22Rv1 (cell line): Measurements from ENCODE around the gene SASH1.

Experiments used
- ZFX ChIP-seq: fragments of 450-650 bp; IDR thresholded peaks from 2 replicates; pipeline ENCODE4 v1.6.1; 2017; ENCODE audit warnings: antibody characterized with exemption, borderline replicate concordance
- TF ChIP-seq, protein P1 (sequence below): fragments of 450-650 bp; IDR thresholded peaks from 2 replicates; pipeline ENCODE4 v1.5.1; 2017; ENCODE audit warnings: mild to moderate bottlenecking

DNA sequence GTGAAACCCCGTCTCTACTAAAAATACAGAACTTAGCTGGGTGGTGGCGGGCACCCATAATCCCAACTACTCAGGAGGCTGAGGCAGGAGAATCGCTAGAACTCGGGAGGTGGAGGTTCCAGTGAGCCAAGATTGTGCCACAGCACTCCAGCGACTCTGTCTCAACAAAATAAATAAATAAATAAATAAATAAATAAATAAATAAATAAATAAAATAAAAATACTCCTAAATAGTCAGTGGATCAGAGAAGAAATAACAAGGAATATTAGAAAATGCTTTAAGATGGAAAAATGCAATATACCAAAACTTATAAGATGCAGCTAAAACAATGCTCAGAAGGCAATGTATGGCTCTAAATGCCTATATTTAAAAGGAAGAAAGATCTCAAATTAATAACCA lies 39.0 kb upstream of the SASH1 start:
- TF ChIP-seq, protein P1, sequence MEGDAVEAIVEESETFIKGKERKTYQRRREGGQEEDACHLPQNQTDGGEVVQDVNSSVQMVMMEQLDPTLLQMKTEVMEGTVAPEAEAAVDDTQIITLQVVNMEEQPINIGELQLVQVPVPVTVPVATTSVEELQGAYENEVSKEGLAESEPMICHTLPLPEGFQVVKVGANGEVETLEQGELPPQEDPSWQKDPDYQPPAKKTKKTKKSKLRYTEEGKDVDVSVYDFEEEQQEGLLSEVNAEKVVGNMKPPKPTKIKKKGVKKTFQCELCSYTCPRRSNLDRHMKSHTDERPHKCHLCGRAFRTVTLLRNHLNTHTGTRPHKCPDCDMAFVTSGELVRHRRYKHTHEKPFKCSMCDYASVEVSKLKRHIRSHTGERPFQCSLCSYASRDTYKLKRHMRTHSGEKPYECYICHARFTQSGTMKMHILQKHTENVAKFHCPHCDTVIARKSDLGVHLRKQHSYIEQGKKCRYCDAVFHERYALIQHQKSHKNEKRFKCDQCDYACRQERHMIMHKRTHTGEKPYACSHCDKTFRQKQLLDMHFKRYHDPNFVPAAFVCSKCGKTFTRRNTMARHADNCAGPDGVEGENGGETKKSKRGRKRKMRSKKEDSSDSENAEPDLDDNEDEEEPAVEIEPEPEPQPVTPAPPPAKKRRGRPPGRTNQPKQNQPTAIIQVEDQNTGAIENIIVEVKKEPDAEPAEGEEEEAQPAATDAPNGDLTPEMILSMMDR, result no peak
- TF ChIP-seq ZFX, result no peak
